ENCODE data around the gene SLC6A11. TPM values are rescaled to one million over a fixed set of nuclear protein-coding genes. Genes with fewer than 3 reads are reported as not detected.

The SLC6A11 gene
- total RNA-seq, 1 experiment from 2014 or later, result not detected

- H3K9me3 Mint-ChIP-seq (ENCODE audit: unreplicated experiment), result no peaks in the 10 kb centered on the region
- Histone ChIP-seq H3K9me3 (no peaks in the 10 kb centered on the region), H3K4me1 (no peaks in the 10 kb centered on the region), H3K27me3 (replicated peaks; ENCODE audit: control insufficient read depth, insufficient read depth, low read length) (no peaks in the 10 kb centered on the region), H3K4me3 (ENCODE audit: low read depth, low read length) (no peak overlapping the region), H3K36me3 (ENCODE audit: control insufficient read depth, insufficient read depth, low read length) (no peaks in the 10 kb centered on the region)
- ChIA-PET POLR2A (no interaction called here), CTCF (no interaction called here)
- H3K4me3 Mint-ChIP-seq (ENCODE audit: unreplicated experiment), result no peak overlapping the region
- H3K27me3 Mint-ChIP-seq (ENCODE audit: insufficient read depth, unreplicated experiment), result peaks cover 2% of the 10 kb centered on the region
- BruUV-seq (replicated peaks), result no TSS peak
- no peak for DNase-seq
- TF ChIP-seq, protein P1, sequence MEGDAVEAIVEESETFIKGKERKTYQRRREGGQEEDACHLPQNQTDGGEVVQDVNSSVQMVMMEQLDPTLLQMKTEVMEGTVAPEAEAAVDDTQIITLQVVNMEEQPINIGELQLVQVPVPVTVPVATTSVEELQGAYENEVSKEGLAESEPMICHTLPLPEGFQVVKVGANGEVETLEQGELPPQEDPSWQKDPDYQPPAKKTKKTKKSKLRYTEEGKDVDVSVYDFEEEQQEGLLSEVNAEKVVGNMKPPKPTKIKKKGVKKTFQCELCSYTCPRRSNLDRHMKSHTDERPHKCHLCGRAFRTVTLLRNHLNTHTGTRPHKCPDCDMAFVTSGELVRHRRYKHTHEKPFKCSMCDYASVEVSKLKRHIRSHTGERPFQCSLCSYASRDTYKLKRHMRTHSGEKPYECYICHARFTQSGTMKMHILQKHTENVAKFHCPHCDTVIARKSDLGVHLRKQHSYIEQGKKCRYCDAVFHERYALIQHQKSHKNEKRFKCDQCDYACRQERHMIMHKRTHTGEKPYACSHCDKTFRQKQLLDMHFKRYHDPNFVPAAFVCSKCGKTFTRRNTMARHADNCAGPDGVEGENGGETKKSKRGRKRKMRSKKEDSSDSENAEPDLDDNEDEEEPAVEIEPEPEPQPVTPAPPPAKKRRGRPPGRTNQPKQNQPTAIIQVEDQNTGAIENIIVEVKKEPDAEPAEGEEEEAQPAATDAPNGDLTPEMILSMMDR (IDR thresholded peaks at IDR 0.05; ENCODE audit: insufficient read depth in 1 of 2, low read depth in 1 of 2, low read length in 1 of 2, severe bottlenecking in 1 of 2, unreplicated experiment in 1 of 2), result no peak
- no peaks in the 10 kb centered on the region for H3K36me3 Mint-ChIP-seq (ENCODE audit: insufficient read depth, unreplicated experiment)
- intact Hi-C loops (cut with micrococcal nuclease; ENCODE audit: unreplicated experiment), result no loop called here
- H3K27ac Mint-ChIP-seq (ENCODE audit: unreplicated experiment), result no peak overlapping the region
- no peaks in the 10 kb centered on the region for H3K4me1 Mint-ChIP-seq (ENCODE audit: low read depth, unreplicated experiment)
Observed at GRCh38 chr3:10774129-10774670, 41.8 kb upstream of the SLC6A11 start.

DNA sequence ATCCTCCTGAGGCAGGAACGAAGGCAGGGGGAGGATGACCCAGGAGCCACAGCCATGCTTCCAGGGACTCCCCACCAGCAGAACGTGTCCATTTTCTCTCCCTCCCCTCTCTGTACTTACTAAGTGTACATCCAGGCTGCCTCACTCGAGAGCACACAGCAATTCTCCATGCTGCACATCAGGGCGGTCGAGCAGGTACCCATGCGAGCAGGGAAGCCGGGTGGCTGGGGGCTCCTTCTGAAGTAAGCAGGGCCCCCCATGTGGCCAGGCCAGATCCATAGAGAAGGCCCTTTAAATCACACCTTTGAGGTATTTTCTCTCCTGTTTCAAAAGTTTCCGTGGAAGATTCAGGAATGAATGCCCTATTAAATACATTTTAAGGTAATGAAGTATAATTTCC, 41.2 kb upstream of the SLC6A11 start:
- Histone ChIP-seq H3K27me3 (replicated peaks; ENCODE audit: control insufficient read depth, insufficient read depth, low read length) (no peaks in the 10 kb centered on the region), H3K36me3 (ENCODE audit: control insufficient read depth, insufficient read depth, low read length) (no peaks in the 10 kb centered on the region), H3K4me3 (ENCODE audit: low read depth, low read length) (no peak overlapping the region), H3K9me3 (no peaks in the 10 kb centered on the region), H3K4me1 (no peaks in the 10 kb centered on the region)
- CTCF ChIA-PET, result no interaction called here
- peaks cover 2% of the 10 kb centered on the region for H3K27me3 Mint-ChIP-seq (ENCODE audit: insufficient read depth, unreplicated experiment)
- BruUV-seq (replicated peaks), result no TSS peak
- no peaks in the 10 kb centered on the region for H3K9me3 Mint-ChIP-seq (ENCODE audit: unreplicated experiment)
- H3K27ac Mint-ChIP-seq (ENCODE audit: unreplicated experiment), result no peak overlapping the region
- POLR2A ChIA-PET, result no interaction called here
- H3K4me3 Mint-ChIP-seq (ENCODE audit: unreplicated experiment), result no peak overlapping the region
- no peaks in the 10 kb centered on the region for H3K36me3 Mint-ChIP-seq (ENCODE audit: insufficient read depth, unreplicated experiment)
- H3K4me1 Mint-ChIP-seq (ENCODE audit: low read depth, unreplicated experiment), result peaks cover 5% of the 10 kb centered on the region
- intact Hi-C loops (cut with micrococcal nuclease; ENCODE audit: unreplicated experiment), result no loop called here
- TF ChIP-seq, protein P1 (IDR thresholded peaks at IDR 0.05; ENCODE audit: insufficient read depth in 1 of 2, low read depth in 1 of 2, low read length in 1 of 2, severe bottlenecking in 1 of 2, unreplicated experiment in 1 of 2), result no peak
- DNase-seq, result no peak

- Mint-ChIP-seq H3K27me3 (ENCODE audit: insufficient read depth, unreplicated experiment) (no peaks in the 10 kb centered on the region), H3K36me3 (ENCODE audit: insufficient read depth, unreplicated experiment) (no peaks in the 10 kb centered on the region), H3K4me1 (ENCODE audit: low read depth, unreplicated experiment) (peaks cover 8% of the 10 kb centered on the region), H3K4me3 (ENCODE audit: unreplicated experiment) (no peak overlapping the region), H3K27ac (ENCODE audit: unreplicated experiment) (no peak overlapping the region), H3K9me3 (ENCODE audit: unreplicated experiment) (no peaks in the 10 kb centered on the region)
- no TSS peak for BruUV-seq (replicated peaks)
- H3K27me3 ChIP-seq (replicated peaks; ENCODE audit: control insufficient read depth, insufficient read depth, low read length), result no peaks in the 10 kb centered on the region
- no peaks in the 10 kb centered on the region for H3K9me3 ChIP-seq
- H3K36me3 ChIP-seq (ENCODE audit: control insufficient read depth, insufficient read depth, low read length), result no peaks in the 10 kb centered on the region
- intact Hi-C loops (cut with micrococcal nuclease; ENCODE audit: unreplicated experiment), result no loop called here
- no peaks in the 10 kb centered on the region for H3K4me1 ChIP-seq
- ChIA-PET CTCF (no interaction called here), POLR2A (no interaction called here)
- no peak overlapping the region for H3K4me3 ChIP-seq (ENCODE audit: low read depth, low read length)
- TF ChIP-seq, protein P1 (IDR thresholded peaks at IDR 0.05; ENCODE audit: insufficient read depth in 1 of 2, low read depth in 1 of 2, low read length in 1 of 2, severe bottlenecking in 1 of 2, unreplicated experiment in 1 of 2), result no peak
- no peak for DNase-seq
Observed at GRCh38 chr3:10775259-10775658, 40.8 kb upstream of the SLC6A11 start.
